NOMO-1 treated with dmso at 0.1 percent for 144 hours (cell line): ENCODE measurements around the gene SALL4.
"Not testable (repeated sequence)": the region's sequence is repeated elsewhere in the genome, so short reads cannot be mapped to it uniquely, and the experiment has no call there.

Experiments used
- DNase-seq: peaks from one replicate; lab custom pipeline; 2025; ENCODE audit not compliant: unreplicated experiment; lab: John Stamatoyannopoulos, UW

Gene SALL4

DNA sequence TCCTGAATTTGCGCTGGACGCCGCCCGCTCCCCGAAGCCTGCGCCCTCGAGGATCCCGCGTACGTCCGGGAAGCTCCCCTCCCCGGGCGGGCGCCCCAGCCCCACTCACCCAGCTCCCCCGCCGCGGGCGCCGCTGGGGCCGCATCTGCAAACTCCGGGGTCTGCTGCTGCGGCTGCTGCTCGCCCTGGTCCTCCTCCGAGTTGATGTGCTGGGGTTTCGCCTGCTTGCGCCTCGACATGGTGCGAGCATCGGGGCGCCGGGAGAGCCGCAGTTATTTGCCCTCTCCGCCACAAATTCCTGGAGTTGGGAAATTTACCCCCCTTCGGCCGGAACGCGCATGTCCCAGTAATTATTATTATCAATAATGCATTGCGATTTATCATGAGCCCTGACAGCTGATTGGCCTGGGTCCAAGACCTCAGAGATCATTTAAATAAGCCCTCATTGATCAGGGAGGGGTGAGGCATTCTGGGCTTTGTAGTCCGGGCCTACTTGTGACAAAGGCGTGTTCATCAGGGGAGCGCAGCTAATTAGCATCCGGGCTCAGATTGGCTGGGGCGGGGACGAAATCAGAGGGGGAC lies at the start of gene SALL4:
SALL4 (minus strand) TSS at position 352 of the 582 bp plus-strand sequence; CDS start at position 239, 113 bp downstream.
- DNase-seq: no peak

DNA sequence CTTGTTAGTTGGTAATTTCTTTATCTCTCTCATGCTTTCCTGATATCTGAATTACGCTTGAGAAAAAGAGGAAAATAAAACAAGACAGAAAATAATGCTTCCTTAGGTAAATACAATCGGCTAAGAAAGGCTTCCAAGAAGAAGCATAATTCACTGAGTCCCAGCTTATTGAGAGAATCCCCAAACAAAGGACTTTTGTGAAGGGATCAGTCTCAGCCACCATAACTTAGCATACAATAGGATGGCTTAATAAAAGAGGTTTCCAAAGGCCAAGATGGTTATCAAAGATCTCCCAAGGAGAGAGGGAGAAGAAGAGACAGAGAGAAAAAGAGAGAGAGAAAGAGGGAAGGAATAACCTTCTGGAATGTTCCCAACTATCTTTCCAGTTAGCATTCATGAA lies 46.0 kb upstream of the SALL4 start:
- no peak for DNase-seq

DNA sequence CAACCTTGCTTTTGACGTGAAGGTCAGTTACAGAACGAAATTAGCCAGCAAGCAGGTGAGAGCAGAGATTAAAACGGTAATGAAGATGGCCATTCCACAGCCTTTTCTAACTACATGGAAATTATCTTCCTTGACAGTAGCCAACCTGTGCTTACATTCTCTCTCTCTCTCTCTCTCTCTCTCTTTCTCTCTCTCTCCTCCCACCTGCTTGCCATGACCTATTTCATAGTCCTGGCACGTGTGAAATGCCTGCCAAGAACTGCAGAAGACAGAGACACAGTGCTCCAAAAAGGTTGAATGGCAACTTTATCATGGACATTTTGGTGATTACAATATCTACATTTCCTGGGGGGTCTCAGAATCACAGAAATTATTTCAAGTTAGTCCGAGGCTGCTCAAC lies 38.5 kb upstream of the SALL4 start:
- DNase-seq: no peak

DNA sequence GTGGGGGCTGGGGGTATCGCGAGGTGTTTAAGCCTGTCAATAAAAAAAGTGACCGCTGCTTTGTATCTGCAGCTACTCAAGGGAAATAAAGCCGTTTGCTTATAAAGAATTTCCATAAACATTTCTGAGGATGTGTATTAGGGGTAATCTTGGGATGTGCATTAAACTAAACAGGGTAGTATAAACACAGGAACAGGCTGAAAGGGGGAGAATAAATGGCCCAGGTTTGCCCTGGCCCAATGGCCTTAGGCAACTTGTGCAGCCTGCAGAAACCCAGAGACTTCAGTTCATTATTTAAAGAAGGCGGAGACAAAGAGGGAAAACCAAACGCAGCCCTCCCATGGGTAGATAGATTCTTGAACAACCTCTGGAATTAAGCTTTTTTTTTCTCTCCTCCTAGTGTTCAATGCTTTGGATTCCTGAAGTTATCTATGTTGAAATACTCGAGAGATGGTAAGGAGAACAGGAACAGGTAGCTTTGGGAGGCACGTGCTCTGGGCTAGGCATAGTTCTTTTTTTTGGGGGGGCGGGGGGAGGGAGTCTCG lies 35.6 kb upstream of the SALL4 start:
- no peak for DNase-seq

DNA sequence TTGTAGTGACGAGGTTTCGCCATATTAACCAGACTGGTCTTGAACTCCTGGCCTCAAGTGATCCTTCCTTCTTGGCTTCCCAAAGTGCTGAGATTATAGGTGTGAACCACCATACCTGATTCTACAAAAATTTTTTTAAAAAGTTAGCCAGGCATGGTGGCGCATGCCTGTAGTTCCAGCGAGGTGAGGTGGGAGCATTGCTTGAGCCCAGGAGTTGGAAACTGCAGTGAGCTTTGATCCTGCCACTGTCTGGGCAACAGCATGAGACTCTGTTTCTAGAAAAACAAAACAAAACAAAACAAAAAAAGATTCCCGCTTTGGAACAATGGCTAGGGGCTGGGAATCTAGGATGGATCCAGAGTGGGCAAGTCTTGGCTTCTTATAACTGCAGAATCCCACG lies 35.1 kb upstream of the SALL4 start:
- DNase-seq: no peak

DNA sequence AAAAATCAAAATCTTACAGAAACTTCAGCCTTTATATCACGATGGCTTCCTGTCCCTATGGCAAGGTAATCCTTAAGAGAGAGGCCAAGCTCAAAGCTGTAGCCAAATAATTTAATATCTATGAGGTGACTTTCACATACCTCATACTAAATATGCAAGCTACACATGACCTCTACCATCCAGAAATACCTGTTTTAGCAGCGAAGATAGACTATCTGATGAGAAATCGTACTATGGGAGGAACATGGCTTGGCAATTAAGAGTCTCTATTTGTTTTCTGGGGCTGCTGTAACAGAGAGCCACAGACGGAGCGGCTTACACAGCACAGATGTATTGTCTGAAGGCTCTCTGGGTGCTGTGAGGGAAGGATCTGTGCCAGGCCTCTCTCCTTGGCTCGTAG lies 31.0 kb upstream of the SALL4 start:
- DNase-seq: no peak

DNA sequence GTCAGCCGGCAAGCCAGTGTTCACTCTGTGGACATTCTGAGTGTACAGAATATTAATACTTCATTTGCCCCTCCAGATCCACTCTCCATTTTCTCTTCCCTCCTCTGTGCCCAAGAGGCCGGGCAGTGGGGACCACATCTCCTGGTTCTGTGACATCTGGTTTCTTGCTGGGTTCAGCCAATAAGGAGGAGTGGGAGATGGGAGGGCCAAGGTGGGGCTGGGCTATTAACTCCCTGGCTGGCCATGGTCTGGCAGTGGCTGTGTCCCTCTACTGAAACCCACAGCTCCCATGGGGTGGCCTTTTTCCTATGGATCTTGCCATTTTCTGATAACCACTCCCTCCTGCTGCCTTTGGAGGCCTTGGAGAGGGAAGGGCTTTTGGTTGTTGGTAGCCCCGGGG lies 30.0 kb upstream of the SALL4 start:
- DNase-seq: no peak

DNA sequence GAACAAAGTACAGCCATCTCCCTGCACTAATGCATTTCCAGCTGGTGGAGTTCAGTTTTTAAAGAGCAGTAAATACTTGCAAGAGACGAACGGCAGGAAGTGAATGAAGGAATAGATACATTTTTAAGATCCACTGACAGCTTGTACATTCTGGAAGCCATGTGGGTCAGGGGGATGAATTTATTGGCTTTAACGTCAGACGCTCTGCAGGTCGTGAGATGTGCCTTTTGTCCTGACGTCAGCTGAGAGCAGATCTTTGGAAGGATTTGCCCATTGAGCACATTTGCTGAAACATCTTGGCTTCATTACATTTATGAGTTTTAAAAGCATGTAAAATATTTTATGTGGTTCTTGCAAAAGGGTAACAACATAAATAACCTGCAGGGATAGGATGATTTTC lies 29.5 kb upstream of the SALL4 start:
- no peak for DNase-seq

DNA sequence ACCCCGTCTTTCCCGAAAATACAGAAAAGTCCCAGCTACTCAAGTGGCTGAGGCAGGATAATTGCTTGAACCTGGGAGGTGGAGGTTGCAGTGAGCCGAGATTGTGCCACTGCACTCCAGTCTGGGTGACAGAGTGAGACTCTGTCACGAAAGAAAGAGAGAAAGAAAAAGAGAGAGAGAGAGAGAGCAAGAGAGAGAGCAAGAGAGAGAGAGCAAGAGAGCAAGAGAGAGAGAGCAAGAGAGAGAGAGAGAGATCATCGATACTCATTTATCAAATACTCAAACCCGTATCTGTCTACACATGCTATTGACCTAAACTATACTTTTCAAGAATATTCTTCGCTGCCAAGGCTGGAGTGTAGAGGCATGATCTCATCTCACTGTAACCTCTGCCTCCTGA lies 28.2 kb upstream of the SALL4 start:
- no peak for DNase-seq

DNA sequence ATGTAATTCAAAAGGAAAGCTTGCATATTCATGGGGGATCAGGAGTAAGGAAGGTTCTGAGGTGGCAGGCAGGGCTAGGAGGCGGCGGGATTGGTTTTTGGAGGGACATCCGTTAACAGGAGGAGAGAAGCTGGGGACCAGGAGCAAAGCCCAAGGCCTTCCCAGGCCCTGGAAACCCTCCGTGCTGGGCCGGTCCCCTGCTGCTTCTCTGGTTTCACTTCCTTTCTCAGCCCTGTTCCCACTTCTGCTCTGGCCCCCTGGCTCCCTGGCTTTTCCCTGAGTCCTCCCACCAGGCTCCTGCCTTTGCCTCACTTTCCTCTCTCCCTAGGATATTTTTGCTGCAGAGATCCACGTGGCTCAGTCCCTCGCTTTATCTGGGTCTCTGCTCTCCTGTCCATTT lies 26.4 kb upstream of the SALL4 start:
- no peak for DNase-seq

DNA sequence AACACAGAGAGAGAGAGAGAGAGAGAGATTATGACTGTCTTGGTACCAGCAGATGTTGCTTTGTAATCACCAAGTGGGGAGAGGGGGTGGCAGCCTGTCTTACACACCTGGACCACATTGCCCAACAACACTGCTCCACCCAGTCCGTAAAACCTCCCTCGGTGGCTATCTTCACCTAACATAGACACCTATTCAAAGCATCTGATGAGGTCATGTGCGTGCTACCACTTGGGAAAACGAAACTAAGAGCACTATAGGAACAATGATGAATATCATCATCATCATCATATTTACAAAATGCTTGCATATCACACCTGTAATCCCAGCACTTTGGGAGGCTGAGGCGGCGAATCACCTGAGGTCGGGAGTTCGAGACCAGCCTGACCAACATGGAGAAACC lies 24.1 kb upstream of the SALL4 start:
- DNase-seq: no peak

DNA sequence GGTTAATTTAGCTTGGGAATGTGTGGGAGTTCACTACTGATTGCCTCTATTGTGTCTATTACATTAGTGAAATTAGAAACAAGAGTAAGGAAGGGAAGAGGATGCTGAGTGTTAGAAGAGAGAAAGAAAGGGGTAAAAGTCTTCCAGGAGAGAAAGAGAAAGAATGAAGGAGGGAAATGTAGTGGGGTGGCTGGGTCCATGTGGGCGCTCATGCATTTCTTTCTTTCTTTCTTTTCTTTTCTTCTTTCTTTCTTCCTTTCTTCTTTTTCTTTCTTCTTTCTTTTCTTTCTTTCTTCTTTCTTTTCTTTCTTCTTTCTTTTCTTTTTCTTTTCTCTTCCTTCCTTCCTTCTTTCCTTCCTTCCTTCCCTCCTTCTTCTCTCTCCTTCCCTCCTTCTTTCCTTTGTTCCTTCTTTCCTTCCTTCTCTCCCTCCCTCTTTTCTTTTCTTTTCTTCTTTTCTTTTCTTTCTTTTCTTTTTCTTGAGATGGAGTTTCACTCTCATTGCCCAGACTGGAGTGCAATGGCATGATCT lies 16.2 kb upstream of the SALL4 start:
- no peak for DNase-seq

DNA sequence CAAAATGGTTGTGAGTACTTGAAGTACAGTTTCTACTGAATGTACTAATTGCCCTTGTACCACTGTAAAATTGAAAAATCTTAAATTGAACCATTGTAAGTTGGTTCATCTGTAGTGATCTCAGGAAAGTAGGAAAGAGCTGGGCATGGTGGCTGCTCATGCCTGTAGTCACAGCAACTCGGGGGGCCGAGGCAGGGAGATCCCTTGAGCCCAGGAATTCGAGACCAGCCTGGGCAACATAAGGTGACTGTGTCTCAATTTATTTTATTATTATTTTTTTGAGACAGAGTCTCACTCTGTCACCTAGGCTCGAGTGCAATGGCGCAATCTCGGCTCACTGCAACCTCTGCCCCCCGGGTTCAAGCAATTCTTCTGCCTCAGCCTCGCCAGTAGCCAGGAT lies 14.5 kb upstream of the SALL4 start:
- DNase-seq: not testable (repeated sequence)

DNA sequence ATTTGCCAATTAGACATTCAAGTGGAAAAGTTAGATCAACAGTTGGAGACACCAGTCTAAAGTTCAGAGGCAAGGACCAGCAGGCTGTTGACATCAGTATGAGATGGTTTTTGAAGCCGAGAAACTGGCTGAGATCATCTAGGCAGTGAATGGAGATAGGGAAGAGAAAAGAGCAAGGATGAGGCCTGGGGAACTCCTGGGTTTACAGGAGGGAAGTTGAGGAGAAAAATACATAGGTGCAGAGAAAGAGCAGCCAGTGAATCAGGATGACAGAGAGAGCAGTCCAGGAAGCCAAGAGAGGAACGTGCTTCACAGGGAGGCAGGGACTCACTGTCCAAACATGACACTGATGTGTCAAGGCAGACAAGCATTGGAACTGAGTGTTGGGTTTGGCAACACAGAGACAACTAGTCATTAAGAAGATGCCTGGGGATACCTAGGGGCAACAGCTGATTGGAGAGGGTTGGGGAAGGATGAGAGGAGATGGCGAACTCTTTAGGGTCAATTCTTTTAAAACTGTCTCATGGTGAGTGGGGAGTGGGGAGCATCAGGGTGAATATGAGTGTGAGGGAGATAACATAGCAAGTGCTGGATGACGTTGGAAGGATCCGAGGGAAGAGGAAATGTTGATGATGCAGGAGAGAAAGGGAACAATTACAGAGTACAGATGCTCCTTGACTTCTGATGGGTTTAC lies 13.2 kb upstream of the SALL4 start:
- no peak for DNase-seq

DNA sequence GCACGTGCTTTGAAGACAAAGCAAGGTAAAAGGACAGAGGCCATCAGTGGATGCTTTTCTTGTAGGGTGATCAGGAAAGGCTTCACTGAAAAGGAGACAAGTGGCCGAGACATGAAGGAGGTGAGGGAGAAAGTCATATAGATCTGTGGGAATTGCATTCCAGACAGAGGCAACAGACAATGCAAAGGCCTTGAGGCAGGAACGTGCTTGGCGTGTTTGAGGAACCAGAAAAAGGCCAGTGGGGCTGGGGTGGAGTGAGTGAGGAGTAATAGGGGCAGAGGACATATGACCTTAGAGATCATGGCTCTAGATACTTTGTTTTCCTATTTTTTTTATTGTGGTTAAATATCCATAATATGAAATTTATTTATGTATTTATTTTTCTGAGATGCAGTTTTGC lies 10.5 kb upstream of the SALL4 start:
- DNase-seq: no peak

DNA sequence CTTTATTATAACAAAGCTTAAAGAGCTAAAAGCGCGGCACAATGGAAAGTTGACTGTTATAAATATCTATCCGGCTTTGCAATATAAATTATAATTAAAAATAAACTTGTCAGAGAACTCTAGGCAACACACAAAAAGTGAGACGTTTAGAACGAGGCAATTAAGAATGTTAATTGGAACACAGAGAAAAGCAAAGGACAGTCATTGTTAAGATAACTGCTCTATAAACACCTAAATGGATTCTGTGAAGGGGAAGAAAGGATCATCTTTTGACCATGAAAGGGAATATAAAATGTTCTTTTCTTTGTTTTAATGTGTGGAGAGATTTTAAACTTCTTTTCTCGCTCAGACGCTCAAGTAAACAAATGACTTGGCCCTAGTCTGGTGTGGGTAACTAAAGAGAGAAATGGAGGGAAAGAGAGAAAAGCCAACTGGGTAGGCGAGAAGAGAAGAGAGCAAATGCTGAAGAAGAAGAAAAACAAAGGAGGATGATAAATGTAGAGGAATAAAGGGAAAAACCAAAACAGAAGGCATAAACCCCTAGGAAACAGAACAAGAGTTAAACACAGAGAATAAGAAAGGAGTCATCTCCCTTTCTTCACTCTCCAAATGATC lies 9.3 kb upstream of the SALL4 start:
- no peak for DNase-seq

DNA sequence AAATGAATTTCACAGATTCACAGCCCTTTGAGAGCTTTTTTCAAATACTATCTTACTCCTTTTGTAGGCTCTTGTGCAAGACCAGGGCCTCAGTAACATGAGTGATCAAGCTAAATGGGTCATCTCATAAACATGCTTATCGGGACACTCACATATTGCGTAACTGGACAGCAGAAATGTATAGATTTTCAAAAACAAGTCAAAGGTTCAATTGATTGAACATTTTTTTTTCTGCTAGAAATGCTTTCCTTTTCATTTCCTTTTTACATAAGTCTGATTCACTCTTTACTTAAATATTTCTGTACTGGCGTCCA lies 8.7 kb upstream of the SALL4 start:
- no peak for DNase-seq

DNA sequence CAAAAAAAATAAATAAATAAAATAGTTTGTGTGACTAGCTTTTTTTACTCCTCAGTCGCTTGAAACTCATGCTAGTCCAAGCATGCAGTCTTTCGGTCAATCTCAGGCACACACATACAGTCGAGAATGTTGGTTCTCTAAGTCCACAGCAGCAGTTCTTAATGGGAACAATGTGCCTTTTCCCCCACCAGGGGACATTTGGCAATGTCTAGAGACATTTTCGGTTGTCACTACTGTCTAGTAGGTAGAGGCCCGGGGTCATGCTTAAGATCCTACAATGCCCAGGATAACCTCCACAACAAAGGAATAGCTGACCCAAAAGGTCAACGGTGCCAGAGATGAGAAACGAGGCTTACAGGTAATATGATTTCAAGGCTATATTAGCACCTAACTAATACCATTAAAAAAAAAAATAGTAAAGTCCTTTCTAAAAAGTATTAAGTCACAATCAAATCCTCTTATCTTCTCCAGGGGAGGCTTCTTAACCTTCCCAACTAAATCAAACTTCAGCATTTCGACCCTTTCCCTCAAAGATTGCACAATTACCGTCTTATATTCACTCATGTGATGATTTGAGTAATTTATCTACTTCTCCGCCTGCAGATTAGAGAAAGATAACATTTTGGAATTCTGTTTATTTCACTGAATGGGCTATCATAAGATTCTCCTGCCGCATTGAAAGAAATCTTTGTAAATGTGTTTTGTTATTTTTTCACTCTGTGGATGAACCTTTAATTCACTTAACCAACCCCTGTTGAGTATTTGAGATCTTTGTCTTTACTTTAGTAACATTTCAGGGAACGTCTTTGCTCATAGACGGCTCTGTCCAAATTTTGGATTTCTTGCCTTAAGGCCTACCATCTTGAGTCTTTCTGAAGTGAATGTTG lies 8.1 kb upstream of the SALL4 start:
- DNase-seq: no peak

DNA sequence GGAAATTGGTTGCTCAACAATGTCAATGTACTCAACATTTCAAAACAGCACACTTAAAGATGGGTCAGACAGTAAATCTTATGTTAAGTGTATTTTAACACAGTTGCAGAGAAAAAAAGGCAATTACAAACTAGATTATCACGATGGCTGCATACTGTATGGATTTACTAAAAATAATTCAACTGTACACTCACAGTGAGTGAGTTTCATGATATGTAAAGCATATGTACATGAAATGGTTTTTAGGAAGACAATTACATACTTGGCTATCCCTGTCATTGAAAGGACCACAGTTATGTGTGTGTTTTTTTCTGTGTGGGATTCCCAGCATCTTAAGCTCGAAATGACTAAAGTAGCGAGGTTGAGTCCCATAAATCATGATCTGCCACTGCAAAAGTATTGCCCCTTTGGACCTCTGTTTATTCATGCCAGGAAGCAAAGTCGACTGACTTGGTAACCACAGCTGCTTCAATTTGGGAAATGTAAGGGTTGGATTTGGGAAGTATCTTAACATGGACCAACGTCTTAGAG lies 5.5 kb upstream of the SALL4 start:
- DNase-seq: no peak

DNA sequence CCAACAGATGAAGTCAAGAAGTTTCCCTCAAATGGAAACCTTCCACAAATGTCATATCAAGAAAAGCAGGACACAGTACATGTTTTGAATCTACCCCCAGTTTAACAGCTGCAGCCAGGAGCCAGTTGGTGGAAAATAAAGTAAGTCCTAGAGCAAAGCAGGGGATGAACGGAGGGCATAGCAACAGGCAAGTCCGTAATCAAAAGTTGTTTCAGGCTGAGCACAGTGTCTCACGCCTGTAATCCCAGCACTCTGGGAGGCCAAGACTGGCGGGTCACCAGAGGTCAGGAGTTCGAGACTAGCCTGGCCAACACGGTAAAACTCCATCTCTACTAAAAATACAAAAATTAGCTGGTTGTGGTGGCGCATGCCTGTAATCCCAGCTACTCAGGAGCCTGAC lies 2.4 kb upstream of the SALL4 start:
- no peak for DNase-seq
